ENCODE data around the gene RBP3. TPM values are rescaled to one million over a fixed set of nuclear protein-coding genes. Genes with fewer than 3 reads are reported as not detected.

RBP3 gene
- total RNA-seq, 1 donor from 2014 or later = not detected

- Mint-ChIP-seq H3K9me3 (ENCODE audit: unreplicated experiment) (peaks cover 4% of the 10 kb centered on the region), H3K4me3 (ENCODE audit: unreplicated experiment) (no peak overlapping the region), H3K4me1 (ENCODE audit: low read depth, unreplicated experiment) (no peaks in the 10 kb centered on the region), H3K27me3 (ENCODE audit: unreplicated experiment) (peaks cover 13% of the 10 kb centered on the region), H3K27ac (ENCODE audit: unreplicated experiment) (no peak overlapping the region), H3K36me3 (ENCODE audit: unreplicated experiment) (no peaks in the 10 kb centered on the region)
- no peak for TF ChIP-seq CTCF (IDR thresholded peaks at IDR 0.05; ENCODE audit: partially characterized antibody, unreplicated experiment)
- no peak for DNase-seq
These were observed 16.7 kb upstream of the RBP3 start for GRCh38 chr10:47331491-47331890.

- Mint-ChIP-seq H3K36me3 (ENCODE audit: unreplicated experiment) (no peaks in the 10 kb centered on the region), H3K27ac (ENCODE audit: unreplicated experiment) (no peak overlapping the region), H3K4me1 (ENCODE audit: low read depth, unreplicated experiment) (no peaks in the 10 kb centered on the region), H3K27me3 (ENCODE audit: unreplicated experiment) (peaks cover 13% of the 10 kb centered on the region), H3K9me3 (ENCODE audit: unreplicated experiment) (peaks cover 4% of the 10 kb centered on the region), H3K4me3 (ENCODE audit: unreplicated experiment) (no peak overlapping the region)
- no peak for DNase-seq
- no peak for TF ChIP-seq CTCF (IDR thresholded peaks at IDR 0.05; ENCODE audit: partially characterized antibody, unreplicated experiment)
These were observed 16.2 kb upstream of the RBP3 start for GRCh38 chr10:47331954-47332353.

GRCh38 chr10:47332371-47332770 is 15.8 kb upstream of the RBP3 start:
- no peak overlapping the region for H3K4me3 Mint-ChIP-seq (ENCODE audit: unreplicated experiment)
- H3K36me3 Mint-ChIP-seq (ENCODE audit: unreplicated experiment) = no peaks in the 10 kb centered on the region
- TF ChIP-seq CTCF (IDR thresholded peaks at IDR 0.05; ENCODE audit: partially characterized antibody, unreplicated experiment) = no peak
- H3K27me3 Mint-ChIP-seq (ENCODE audit: unreplicated experiment) = peaks cover 13% of the 10 kb centered on the region
- H3K4me1 Mint-ChIP-seq (ENCODE audit: low read depth, unreplicated experiment) = no peaks in the 10 kb centered on the region
- no peak overlapping the region for H3K27ac Mint-ChIP-seq (ENCODE audit: unreplicated experiment)
- no peak for DNase-seq
- H3K9me3 Mint-ChIP-seq (ENCODE audit: unreplicated experiment) = peaks cover 4% of the 10 kb centered on the region

- Mint-ChIP-seq H3K9me3 (ENCODE audit: unreplicated experiment) (peaks cover 4% of the 10 kb centered on the region), H3K27ac (ENCODE audit: unreplicated experiment) (no peak overlapping the region), H3K36me3 (ENCODE audit: unreplicated experiment) (no peaks in the 10 kb centered on the region), H3K27me3 (ENCODE audit: unreplicated experiment) (peaks cover 11% of the 10 kb centered on the region), H3K4me3 (ENCODE audit: unreplicated experiment) (no peak overlapping the region), H3K4me1 (ENCODE audit: low read depth, unreplicated experiment) (no peaks in the 10 kb centered on the region)
- DNase-seq = no peak
- no peak for TF ChIP-seq CTCF (IDR thresholded peaks at IDR 0.05; ENCODE audit: partially characterized antibody, unreplicated experiment)
These were observed 15.2 kb upstream of the RBP3 start for GRCh38 chr10:47332946-47333345.

GRCh38 chr10:47333532-47333931 is 14.6 kb upstream of the RBP3 start:
- H3K27me3 Mint-ChIP-seq (ENCODE audit: unreplicated experiment) = peaks cover 7% of the 10 kb centered on the region
- H3K4me1 Mint-ChIP-seq (ENCODE audit: low read depth, unreplicated experiment) = no peaks in the 10 kb centered on the region
- H3K36me3 Mint-ChIP-seq (ENCODE audit: unreplicated experiment) = no peaks in the 10 kb centered on the region
- no peak overlapping the region for H3K4me3 Mint-ChIP-seq (ENCODE audit: unreplicated experiment)
- peaks cover 2% of the 10 kb centered on the region for H3K9me3 Mint-ChIP-seq (ENCODE audit: unreplicated experiment)
- TF ChIP-seq CTCF (IDR thresholded peaks at IDR 0.05; ENCODE audit: partially characterized antibody, unreplicated experiment) = no peak
- H3K27ac Mint-ChIP-seq (ENCODE audit: unreplicated experiment) = no peak overlapping the region
- no peak for DNase-seq

Measured in glutamatergic neuron (in vitro differentiated cells).